Suprapubic skin (tissue), 3 donors: ENCODE data around the gene LGI4.

Experiments used
- CTCF ChIP-seq, 2 donors: fragments of 200-600 bp in 1 of 2; fragments of 450-650 bp in 1 of 2; sonication (generic) in 1 of 2; IDR thresholded peaks; one replicate each; pipeline ENCODE4 v1.5.1; 2016 to 2019; ENCODE audit warnings: antibody characterized with exemption in 2 of 2, mild to moderate bottlenecking in 1 of 2, moderate library complexity in 1 of 2
- POLR2AphosphoS5 ChIP-seq, 3 donors: sonication (generic); formaldehyde crosslinking; IDR thresholded peaks; one replicate each; pipeline ENCODE4 v1.6.1; 2017; ENCODE audit warnings: antibody characterized with exemption in 3 of 3

DNA sequence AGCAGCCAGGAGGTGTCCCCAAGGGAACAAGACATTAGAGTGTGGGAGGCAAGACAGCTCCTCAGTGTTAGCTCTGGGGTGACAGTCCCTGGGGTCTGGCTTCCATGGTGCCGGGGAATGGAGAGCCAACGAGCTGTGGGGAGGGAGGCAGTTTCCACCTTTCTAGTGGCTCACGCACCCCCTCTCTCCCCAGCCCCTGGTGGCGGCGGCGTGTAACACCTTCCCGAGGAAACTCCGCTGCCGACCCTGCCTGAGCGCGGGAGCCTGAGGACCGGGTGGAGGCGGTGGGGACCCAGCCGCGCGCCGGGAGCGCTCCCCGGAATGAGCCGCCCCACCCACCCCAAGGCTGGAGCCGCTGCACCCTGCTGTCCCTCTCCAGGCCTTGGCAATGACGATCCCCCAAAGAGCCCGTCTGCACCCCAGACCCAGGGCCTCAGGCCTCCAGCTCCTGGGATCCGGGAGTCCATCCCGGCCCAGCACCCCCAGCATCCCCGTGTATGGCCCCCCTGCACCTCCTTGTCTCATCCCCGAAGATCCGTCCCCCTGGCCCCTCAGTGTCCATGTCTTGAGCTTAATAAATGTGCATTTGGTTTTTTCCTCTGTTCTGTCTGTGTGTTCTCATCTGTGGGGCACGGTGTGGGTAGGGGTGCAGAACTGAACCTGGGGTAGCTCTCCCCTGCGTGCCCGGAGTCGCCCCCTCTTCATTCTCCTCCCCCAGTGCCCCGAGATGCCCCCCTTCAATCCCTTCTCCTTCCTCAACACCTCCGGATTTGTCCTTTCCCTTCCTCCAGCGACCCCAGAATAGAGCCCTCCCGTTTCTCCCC, 19.1 kb upstream of the LGI4 start:
- TF ChIP-seq CTCF (IDR thresholded peaks at IDR 0.05) (peak in 1 of 2 donors; percentile 74), POLR2AphosphoS5 (IDR thresholded peaks at IDR 0.05) (no peak)
